GM21423 (cell line): ENCODE measurements around the gene NXPE4.
"Not testable (repeated sequence)": the region's sequence is repeated elsewhere in the genome, so short reads cannot be mapped to it uniquely, and the experiment has no call there.

Experiments used
- ATAC-seq: cut with Tn5 transposase; IDR thresholded peaks from one replicate; pipeline ENCODE4 v1.9.1; 2021; ENCODE audit warnings: mild to moderate bottlenecking, moderate library complexity; ENCODE audit not compliant: unreplicated experiment

NXPE4 gene

GRCh38 chr11:114610984-114611944 is 15.7 kb upstream of the NXPE4 start:
- no peak for ATAC-seq

DNA sequence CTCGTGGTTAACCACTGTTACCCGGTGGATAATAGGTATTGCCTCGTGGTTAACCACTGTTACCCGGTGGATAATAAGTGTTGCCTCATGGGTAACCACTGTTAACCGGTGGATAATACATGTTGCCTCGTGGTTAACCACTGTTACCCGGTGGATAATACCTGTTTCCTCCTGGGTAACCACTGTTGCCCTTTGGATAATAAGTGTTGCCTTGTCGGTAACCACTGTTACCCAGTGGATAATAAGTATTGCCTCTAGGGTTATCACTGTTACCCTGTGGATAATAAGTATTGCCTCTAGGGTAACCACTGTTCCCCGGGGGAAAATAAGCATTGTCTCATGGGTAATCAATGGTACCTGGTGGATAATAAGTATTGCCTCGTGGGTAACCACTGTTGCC is 15.0 kb upstream of the NXPE4 start:
- ATAC-seq: no peak

DNA sequence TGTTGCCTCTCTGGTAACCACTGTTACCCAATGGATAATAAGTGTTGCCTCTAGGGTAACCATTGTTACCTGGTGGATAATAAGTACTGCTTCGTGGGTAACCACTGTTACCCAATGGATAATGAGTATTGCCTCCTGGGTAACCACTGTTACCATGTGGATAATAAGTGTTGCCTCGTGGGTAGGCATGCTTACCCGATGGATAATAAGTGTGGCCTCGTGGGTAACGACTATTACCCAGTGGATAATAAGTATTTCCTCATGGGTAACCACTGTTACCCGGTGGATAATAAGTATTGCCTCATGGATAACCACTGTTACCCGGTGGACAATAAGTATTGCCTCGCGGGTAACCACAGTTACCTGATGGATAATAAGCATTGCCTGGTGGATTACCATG is 13.8 kb upstream of the NXPE4 start:
- no peak for ATAC-seq

DNA sequence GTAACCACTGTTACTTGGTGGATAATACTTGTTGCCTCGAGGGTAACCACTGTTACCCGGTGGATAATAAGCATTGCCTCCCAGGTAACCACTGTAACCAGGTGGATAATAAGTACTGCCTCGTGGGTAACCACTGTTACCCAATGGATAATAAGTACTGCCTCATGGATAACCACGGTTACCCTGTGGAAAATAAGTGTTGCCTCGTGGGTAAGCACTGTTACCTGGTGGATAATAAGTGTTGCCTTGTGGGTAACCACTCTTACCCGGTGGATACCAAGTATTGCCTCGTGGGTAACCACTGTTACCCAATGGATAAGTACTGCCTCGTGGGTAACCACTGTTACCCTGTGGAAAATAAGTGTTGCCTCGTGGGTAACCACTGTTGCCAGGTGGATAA is 13.0 kb upstream of the NXPE4 start:
- ATAC-seq: not testable (repeated sequence)

- ATAC-seq: peak; percentile 27
Observed at GRCh38 chr11:114607753-114608459, 12.3 kb upstream of the NXPE4 start.

GRCh38 chr11:114606802-114607075 is 11.2 kb upstream of the NXPE4 start:
- ATAC-seq: not testable (repeated sequence)

DNA sequence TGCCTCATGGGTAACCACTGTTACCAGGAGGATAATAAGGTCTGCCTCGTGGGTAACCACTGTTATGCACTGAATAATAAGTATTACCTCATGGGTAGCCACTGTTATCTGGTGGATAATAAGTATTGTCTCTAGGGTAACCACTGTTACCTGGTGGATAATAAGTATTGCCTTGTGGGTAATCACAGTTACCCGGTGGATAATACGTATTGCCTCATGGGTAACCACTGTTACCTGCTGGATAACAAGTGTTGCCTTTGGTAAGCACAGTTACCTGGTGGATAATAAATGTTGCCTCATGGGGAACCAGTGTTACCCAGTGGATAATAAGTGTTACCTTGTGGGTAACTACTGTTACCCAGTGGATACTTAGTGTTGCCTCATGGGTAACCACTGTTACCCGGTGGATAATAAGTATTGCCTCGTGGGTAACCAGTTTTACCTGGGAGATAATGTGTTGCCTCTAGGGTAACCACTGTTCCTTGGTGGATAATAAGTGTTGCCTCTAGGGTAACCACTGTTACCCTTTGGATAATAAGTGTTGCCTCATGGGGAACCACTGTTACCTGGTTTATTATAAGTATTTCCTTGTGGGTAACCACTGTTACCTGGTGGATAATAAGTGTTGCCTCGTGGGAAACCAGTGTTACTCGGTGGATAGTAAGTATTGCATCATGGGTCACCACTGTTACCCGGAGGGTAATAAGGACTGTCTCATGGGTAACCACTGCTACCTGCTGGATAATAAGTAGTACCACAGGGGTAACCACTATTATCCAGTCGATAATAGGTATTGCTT is 10.6 kb upstream of the NXPE4 start:
- no peak for ATAC-seq

GRCh38 chr11:114605370-114605769 is 9.8 kb upstream of the NXPE4 start:
- no peak for ATAC-seq

DNA sequence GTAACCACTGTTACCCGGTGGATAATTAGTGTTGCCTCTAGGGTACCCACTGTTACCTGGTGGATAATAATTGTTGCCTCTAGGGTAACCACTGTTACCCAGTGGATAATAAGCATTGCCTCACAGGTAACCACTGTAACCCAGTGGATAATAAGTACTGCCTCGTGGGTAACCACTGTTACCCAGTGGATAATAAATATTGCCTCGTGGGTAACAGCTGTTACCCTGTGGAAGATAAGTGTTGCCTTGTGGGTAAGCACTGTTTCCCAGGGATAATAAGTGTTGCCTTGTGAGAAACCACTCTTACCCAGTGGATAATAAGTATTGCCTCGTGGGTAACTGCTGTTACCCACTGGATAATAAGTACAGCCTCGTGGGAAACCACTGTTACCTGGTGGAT is 9.3 kb upstream of the NXPE4 start:
- ATAC-seq: no peak

DNA sequence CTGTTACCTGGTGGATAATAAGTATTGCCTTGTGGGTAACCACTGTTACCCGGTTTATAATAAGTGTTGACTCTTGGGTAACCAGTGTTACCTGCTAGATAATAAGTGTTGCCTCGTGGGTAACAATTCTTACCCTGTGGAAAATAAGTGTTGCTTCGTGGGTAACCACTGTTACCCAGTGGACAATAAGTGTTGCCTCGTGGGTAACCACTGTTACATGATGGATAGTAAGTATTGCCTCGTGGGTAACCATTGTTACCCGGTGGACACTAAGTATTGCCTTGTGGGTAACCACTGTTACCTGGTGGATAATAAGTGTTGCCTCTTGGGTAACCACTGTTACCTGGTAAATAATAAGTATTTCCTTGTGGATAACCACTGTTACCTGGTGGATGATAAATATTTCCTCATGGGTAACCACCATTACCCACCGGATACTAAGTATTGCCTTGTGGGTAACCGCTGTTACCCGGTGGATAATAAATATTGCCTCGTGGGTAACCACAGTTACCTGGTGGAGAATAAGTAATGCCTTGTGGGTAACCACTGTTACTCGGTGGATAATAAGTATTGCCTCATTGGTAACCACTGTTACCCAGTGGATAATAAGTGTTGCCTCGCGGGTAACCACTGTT is 8.7 kb upstream of the NXPE4 start:
- ATAC-seq: no peak

GRCh38 chr11:114603151-114603550 is 7.6 kb upstream of the NXPE4 start:
- ATAC-seq: not testable (repeated sequence)

DNA sequence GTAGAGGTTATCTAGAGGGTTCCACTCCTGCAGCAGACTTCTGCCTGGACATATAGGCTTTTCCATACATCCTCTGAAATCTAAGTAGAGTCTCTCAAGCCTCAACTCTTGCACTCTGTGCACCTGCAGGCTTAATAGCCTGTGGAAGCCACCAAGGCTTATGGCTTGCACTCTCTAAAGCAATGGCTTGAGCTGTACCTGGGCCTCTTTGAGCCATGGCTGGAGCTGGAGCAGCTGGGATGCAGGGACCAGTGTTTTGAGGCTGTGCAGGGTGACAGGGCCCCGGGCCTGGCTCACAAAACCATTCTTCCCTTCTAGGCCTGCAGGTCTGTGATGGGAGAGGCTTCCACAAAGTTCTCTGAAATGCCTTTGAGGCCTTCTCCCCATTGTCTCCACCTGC is 2.9 kb upstream of the NXPE4 start:
- no peak for ATAC-seq

- no peak for ATAC-seq
Observed at GRCh38 chr11:114596175-114596919, 761 bp upstream of the NXPE4 start.

DNA sequence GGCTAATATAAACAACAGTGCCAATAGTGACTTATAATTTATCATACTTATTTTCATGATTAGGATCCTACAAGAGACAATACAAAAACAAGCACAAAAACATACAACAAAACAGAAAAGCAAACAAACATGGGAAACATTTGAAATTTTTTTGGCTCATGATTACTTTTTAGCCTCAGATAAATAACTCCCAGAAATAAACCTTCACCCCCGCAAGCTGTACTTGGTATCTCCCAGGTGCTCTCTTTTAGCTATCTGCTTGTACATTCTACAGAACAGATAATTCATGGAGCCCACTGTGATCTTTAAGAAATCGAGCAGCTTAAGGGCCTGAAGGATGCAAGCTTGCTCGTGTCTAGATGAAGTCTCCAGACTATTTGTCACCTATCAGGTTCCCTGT is 883 bp downstream of the NXPE4 start:
- ATAC-seq: no peak

GRCh38 chr11:114587398-114587953 is 8.1 kb downstream of the NXPE4 start:
- no peak for ATAC-seq

DNA sequence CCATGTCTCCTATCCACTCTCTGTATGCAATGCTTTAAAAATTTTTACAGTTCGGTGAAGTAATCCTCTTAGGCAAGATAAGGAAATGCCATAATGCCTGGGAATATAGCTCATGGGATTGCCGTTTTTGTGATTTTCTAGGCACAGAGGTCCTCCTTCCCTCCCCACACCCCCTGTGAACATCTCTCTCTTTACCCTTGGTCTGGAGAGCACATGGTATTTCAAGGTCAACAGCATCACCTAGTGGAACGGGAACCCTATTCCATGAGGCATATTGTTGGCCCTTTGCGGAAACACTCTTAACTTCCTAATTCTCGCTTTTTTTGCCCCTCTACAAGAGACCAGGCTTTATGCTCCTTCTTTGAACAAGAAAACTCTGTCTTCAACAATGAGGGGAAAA is 8.8 kb downstream of the NXPE4 start:
- ATAC-seq: no peak

GRCh38 chr11:114571712-114572111 is 23.9 kb downstream of the NXPE4 start:
- no peak for ATAC-seq

GRCh38 chr11:114569801-114570200 is 25.8 kb downstream of the NXPE4 start:
- ATAC-seq: no peak

- ATAC-seq: no peak
Observed at GRCh38 chr11:114566276-114566675, 29.3 kb downstream of the NXPE4 start.

- ATAC-seq: no peak
Observed at GRCh38 chr11:114564831-114565230, 30.8 kb downstream of the NXPE4 start.
